Adrenal gland (tissue), 5 donors: Measurements from ENCODE around the gene RPS19.

Source experiments
- CTCF ChIP-seq, 6 experiments: fragments of 450-650 bp in 4 of 6; fragments of 200-600 bp in 2 of 6; sonication (generic) in 1 of 6; IDR thresholded peaks; 1 replicate in 5 of 6; 2 replicates in 1 of 6; pipeline versions ENCODE4 v1.5.1 to v1.8.0; 2016 to 2021; ENCODE audit warnings: antibody characterized with exemption in 6 of 6, mild to moderate bottlenecking in 2 of 6, moderate library complexity in 1 of 6
- POLR2A ChIP-seq, 2 donors: fragments of 450-650 bp; IDR thresholded peaks; one replicate each; pipeline ENCODE4 v1.6.1; 2017; ENCODE audit warnings: antibody characterized with exemption in 2 of 2, mild to moderate bottlenecking in 2 of 2, moderate library complexity in 1 of 2
- donor health status: DM: no; HTN: no; CAD: no.

GRCh38 chr19:41902594-41902993 lies 42.5 kb downstream of the RPS19 start:
- TF ChIP-seq CTCF (IDR thresholded peaks at IDR 0.05): no peak
- no peak for TF ChIP-seq POLR2A (IDR thresholded peaks at IDR 0.05)
